WTC11 (cell line): Measurements from ENCODE around the gene GSTT2. TPM values are rescaled to one million over a fixed set of nuclear protein-coding genes. Genes with fewer than 3 reads are reported as not detected.
"Not testable (repeated sequence)": the region's sequence is repeated elsewhere in the genome, so short reads cannot be mapped to it uniquely, and the experiment has no call there.

ENCODE experiments used
- ATAC-seq: fragments of 200-7000 bp; cut with Tn5 transposase; 2 replicates; pipeline ENCODE4 v1.10.0; 2021; ENCODE audit warnings: mild to moderate bottlenecking, moderate library complexity
- CTCF ChIA-PET: fragments of 300-600 bp; sonication (Branson Sonifier 250); formaldehyde crosslinking; loops from one replicate; lab custom pipeline; 2021; ENCODE audit warnings: antibody characterized with exemption; lab: Charles Lee
- POLR2A ChIA-PET: fragments of 350-600 bp; sonication (Branson Sonifier 250); formaldehyde crosslinking; loops from one replicate; lab custom pipeline; 2021; ENCODE audit warnings: antibody characterized with exemption; lab: Charles Lee
- DNase-seq: peaks from one replicate; pipeline ENCODE4 v3.0.0; 2021; ENCODE audit warnings: low spot score
- H3K27ac Mint-ChIP-seq: 2 replicates; pipeline ENCODE4 v1.8.0; 2021; ENCODE audit warnings: mixed read lengths
- H3K27me3 Mint-ChIP-seq: 2 replicates; pipeline ENCODE4 v1.8.0; 2021; ENCODE audit warnings: low read depth, mild to moderate bottlenecking, moderate library complexity, mixed read lengths
- H3K36me3 Mint-ChIP-seq: 2 replicates; pipeline ENCODE4 v1.8.0; 2021; ENCODE audit warnings: mixed read lengths
- H3K4me1 Mint-ChIP-seq: 2 replicates; pipeline ENCODE4 v1.8.0; 2022; ENCODE audit warnings: mixed read lengths
- H3K4me3 Mint-ChIP-seq: 2 replicates; pipeline ENCODE4 v1.8.0; 2021; ENCODE audit warnings: mild to moderate bottlenecking, moderate library complexity, mixed read lengths
- H3K9me3 Mint-ChIP-seq: 2 replicates; pipeline ENCODE4 v1.8.0; 2021; ENCODE audit warnings: mixed read lengths
- FOXP1 ChIP-seq: sonication (generic); formaldehyde crosslinking; IDR thresholded peaks from 2 replicates; pipeline ENCODE4 v1.8.0; 2022; ENCODE audit warnings: missing genetic modification reagents, mild to moderate bottlenecking, moderate library complexity, borderline replicate concordance
- GABPB1 ChIP-seq: sonication (generic); formaldehyde crosslinking; IDR thresholded peaks from 2 replicates; pipeline ENCODE4 v1.8.1; 2023; ENCODE audit warnings: mild to moderate bottlenecking, missing genetic modification reagents
- GRHL2 ChIP-seq: fragments of 250-450 bp; sonication (Bioruptor Pico); IDR thresholded peaks from 2 replicates; pipeline ENCODE4 v1.8.0; 2022; ENCODE audit warnings: mild to moderate bottlenecking, moderate library complexity; ENCODE audit not compliant: insufficient replicate concordance, severe bottlenecking
- IRF2 ChIP-seq: sonication (generic); formaldehyde crosslinking; IDR thresholded peaks from 2 replicates; pipeline ENCODE4 v1.8.0; 2022; ENCODE audit warnings: low read depth, missing genetic modification reagents, borderline replicate concordance
- JUN ChIP-seq: sonication (generic); formaldehyde crosslinking; IDR thresholded peaks from 2 replicates; pipeline ENCODE4 v1.8.0; 2023; ENCODE audit warnings: mild to moderate bottlenecking, missing genetic modification reagents
- NFE2L1 ChIP-seq: sonication (generic); formaldehyde crosslinking; IDR thresholded peaks from 2 replicates; pipeline ENCODE4 v1.8.1; 2023; ENCODE audit warnings: missing genetic modification reagents
- NFYB ChIP-seq: sonication (generic); formaldehyde crosslinking; conservative IDR thresholded peaks from 2 replicates; pipeline ENCODE4 v1.8.0; 2022; ENCODE audit warnings: low read depth, missing genetic modification reagents
- NR1H2 ChIP-seq: sonication (generic); formaldehyde crosslinking; IDR thresholded peaks from 2 replicates; pipeline ENCODE4 v1.9.0; 2021; ENCODE audit warnings: mild to moderate bottlenecking, moderate library complexity, missing genetic modification reagents
- NR3C1 ChIP-seq: sonication (generic); formaldehyde crosslinking; conservative IDR thresholded peaks from 2 replicates; pipeline ENCODE4 v1.8.1; 2023; ENCODE audit warnings: low read depth, mild to moderate bottlenecking, missing genetic modification reagents
- PRRX2 ChIP-seq: fragments of 250-450 bp; sonication (Bioruptor Pico); IDR thresholded peaks from 2 replicates; pipeline ENCODE4 v1.8.0; 2021; ENCODE audit warnings: mild to moderate bottlenecking
- SOX15 ChIP-seq: fragments of 250-450 bp; sonication (Bioruptor Pico); IDR thresholded peaks from 2 replicates; pipeline ENCODE4 v1.9.0; 2021; ENCODE audit warnings: mild to moderate bottlenecking
- ZNF219 ChIP-seq: sonication (generic); formaldehyde crosslinking; IDR thresholded peaks from 2 replicates; pipeline ENCODE4 v1.8.0; 2023; ENCODE audit warnings: missing genetic modification reagents, mild to moderate bottlenecking, borderline replicate concordance
- total RNA-seq: library from RNA; stranded (reverse); gene quantifications from 3 replicates; pipeline ENCODE4 v1.2.3, GENCODE V29; 2021
- TF ChIP-seq, protein P1 (sequence below): sonication (generic); formaldehyde crosslinking; IDR thresholded peaks from 2 replicates; pipeline ENCODE4 v1.8.1; 2023; ENCODE audit warnings: mild to moderate bottlenecking, missing genetic modification reagents, moderate library complexity
- TF ChIP-seq, protein P2 (sequence below): fragments of 250-450 bp; sonication (Bioruptor Pico); IDR thresholded peaks from 2 replicates; pipeline ENCODE4 v1.9.0; 2021; ENCODE audit warnings: mild to moderate bottlenecking
- TF ChIP-seq, protein P3 (sequence below): sonication (generic); formaldehyde crosslinking; IDR thresholded peaks from 2 replicates; pipeline ENCODE4 v1.8.1; 2023; ENCODE audit warnings: mild to moderate bottlenecking, missing genetic modification reagents, moderate library complexity
- TF ChIP-seq, protein P4 (sequence below): fragments of 250-450 bp; sonication (Bioruptor Pico); IDR thresholded peaks from 2 replicates; pipeline ENCODE4 v2.1.2; 2022; ENCODE audit warnings: mild to moderate bottlenecking, moderate library complexity
- TF ChIP-seq, protein P5 (sequence below): sonication (generic); formaldehyde crosslinking; IDR thresholded peaks from 2 replicates; pipeline ENCODE4 v1.8.0; 2022; ENCODE audit warnings: mild to moderate bottlenecking, missing genetic modification reagents
- TF ChIP-seq, protein P6 (sequence below): fragments of 250-450 bp; sonication (Bioruptor Pico); IDR thresholded peaks from 2 replicates; pipeline ENCODE4 v1.9.0; 2021; ENCODE audit warnings: mild to moderate bottlenecking
- TF ChIP-seq, protein P7 (sequence below): fragments of 250-450 bp; sonication (Bioruptor Pico); conservative IDR thresholded peaks from 2 replicates; pipeline ENCODE4 v1.9.0; 2021; ENCODE audit warnings: mild to moderate bottlenecking

GSTT2 gene
- total RNA-seq, 1 experiment from 2014 or later, result 0.50 TPM

DNA sequence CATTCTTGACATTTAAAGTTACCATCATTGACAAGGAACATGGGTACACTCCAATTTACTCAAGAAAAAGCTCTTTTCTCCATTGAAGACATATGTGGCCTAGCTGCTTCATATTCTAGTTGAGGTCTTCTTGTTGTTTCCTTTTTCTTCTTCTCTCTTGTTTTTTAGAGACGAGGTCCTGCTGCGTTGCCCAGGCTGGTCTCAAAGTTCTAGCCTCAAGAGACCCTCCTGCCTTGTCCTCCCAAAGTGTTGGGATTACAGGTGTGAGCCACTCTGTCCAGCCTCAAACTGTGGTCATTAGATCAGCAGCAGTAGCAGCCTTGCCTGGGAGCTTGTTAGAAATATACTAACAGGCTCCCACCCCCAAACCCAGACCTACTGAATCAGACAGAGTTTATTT, 13.1 kb downstream of the GSTT2 start:
- H3K9me3 Mint-ChIP-seq, H3K27ac Mint-ChIP-seq, H3K4me1 Mint-ChIP-seq, POLR2A ChIA-PET, ATAC-seq, H3K4me3 Mint-ChIP-seq, DNase-seq, H3K36me3 Mint-ChIP-seq, CTCF ChIA-PET: not testable (repeated sequence)
- H3K27me3 Mint-ChIP-seq, result peaks cover 18% of the 10 kb centered on the region

DNA sequence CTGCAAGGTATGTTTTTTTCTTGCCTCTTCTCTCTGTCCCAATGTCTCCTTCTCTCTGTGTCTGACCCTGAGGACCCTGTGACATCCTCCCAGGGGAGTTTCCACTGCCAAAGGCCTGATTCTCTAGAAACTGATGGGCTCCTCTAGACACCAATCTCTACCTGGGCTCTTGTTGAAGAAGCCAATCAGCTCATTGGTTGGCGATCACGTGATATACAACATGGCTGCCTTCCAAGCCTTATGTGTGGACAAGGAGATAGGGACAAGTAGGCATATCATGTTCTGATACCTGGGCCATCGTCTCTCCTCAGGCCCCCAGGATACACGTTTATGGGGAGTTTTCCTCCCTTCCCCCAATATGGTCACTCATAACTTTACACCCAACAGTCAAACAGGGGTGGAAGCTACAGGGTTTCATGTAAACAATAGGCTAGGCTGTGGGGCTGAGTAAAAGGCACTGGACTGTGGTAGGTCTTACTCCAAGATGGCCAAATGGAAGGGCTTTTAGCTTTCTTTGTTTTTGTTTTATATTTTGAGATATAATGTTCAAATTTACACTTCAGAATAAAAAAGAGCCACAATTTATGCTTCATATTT, 13.7 kb downstream of the GSTT2 start:
- H3K9me3 Mint-ChIP-seq, DNase-seq, H3K36me3 Mint-ChIP-seq, ATAC-seq, POLR2A ChIA-PET, H3K4me1 Mint-ChIP-seq, CTCF ChIA-PET, H3K4me3 Mint-ChIP-seq, H3K27ac Mint-ChIP-seq: not testable (repeated sequence)
- H3K27me3 Mint-ChIP-seq, result peaks cover 18% of the 10 kb centered on the region
- TF ChIP-seq, protein P1, sequence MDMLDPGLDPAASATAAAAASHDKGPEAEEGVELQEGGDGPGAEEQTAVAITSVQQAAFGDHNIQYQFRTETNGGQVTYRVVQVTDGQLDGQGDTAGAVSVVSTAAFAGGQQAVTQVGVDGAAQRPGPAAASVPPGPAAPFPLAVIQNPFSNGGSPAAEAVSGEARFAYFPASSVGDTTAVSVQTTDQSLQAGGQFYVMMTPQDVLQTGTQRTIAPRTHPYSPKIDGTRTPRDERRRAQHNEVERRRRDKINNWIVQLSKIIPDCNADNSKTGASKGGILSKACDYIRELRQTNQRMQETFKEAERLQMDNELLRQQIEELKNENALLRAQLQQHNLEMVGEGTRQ (CRISPR knock-in tag), result peak; percentile 55

DNA sequence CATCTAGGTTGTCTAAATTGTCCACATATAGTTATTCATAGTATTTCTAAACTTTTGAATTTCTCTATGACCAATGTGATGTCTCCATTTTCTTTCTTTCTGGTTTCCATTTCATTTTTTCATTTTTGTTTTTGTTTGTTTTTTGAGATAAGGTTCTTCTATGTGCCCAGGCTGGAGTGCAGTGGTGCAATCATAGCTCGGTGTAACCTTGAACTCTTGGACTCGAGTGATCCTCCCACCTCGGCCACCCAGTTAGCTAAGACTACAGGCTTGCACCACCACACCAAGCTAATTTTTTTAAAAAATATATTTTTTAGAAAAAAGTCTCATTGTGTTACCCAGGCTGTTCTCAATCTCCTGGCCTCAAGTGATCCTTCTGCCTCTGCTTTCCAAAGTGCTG, 17.2 kb downstream of the GSTT2 start:
- Mint-ChIP-seq H3K4me1 (peaks cover 5% of the 10 kb centered on the region), H3K4me3 (no peak overlapping the region), H3K27ac (no peak overlapping the region), H3K27me3 (peaks cover 26% of the 10 kb centered on the region), H3K9me3 (0 out of 2 replicates have a peak, but pooled peaks cover 4% of the 10 kb centered on the region), H3K36me3 (no peaks in the 10 kb centered on the region)
- TF ChIP-seq GABPB1 (CRISPR knock-in tag) (no peak), NFE2L1 (no peak), NR3C1 (no peak), IRF2 (CRISPR knock-in tag) (no peak), PRRX2 (CRISPR knock-in tag) (no peak), JUN (CRISPR knock-in tag) (no peak), NR1H2 (CRISPR knock-in tag) (no peak), NFYB (CRISPR knock-in tag) (no peak), SOX15 (CRISPR knock-in tag) (no peak), GRHL2 (CRISPR knock-in tag) (no peak), ZNF219 (CRISPR knock-in tag) (no peak), FOXP1 (CRISPR knock-in tag) (no peak)
- TF ChIP-seq, protein P2, sequence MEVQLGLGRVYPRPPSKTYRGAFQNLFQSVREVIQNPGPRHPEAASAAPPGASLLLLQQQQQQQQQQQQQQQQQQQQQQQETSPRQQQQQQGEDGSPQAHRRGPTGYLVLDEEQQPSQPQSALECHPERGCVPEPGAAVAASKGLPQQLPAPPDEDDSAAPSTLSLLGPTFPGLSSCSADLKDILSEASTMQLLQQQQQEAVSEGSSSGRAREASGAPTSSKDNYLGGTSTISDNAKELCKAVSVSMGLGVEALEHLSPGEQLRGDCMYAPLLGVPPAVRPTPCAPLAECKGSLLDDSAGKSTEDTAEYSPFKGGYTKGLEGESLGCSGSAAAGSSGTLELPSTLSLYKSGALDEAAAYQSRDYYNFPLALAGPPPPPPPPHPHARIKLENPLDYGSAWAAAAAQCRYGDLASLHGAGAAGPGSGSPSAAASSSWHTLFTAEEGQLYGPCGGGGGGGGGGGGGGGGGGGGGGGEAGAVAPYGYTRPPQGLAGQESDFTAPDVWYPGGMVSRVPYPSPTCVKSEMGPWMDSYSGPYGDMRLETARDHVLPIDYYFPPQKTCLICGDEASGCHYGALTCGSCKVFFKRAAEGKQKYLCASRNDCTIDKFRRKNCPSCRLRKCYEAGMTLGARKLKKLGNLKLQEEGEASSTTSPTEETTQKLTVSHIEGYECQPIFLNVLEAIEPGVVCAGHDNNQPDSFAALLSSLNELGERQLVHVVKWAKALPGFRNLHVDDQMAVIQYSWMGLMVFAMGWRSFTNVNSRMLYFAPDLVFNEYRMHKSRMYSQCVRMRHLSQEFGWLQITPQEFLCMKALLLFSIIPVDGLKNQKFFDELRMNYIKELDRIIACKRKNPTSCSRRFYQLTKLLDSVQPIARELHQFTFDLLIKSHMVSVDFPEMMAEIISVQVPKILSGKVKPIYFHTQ (CRISPR knock-in tag), result no peak
- TF ChIP-seq, protein P3, sequence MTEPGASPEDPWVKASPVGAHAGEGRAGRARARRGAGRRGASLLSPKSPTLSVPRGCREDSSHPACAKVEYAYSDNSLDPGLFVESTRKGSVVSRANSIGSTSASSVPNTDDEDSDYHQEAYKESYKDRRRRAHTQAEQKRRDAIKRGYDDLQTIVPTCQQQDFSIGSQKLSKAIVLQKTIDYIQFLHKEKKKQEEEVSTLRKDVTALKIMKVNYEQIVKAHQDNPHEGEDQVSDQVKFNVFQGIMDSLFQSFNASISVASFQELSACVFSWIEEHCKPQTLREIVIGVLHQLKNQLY (CRISPR knock-in tag), result no peak
- TF ChIP-seq, protein P1 (CRISPR knock-in tag), result no peak
- TF ChIP-seq, protein P4, sequence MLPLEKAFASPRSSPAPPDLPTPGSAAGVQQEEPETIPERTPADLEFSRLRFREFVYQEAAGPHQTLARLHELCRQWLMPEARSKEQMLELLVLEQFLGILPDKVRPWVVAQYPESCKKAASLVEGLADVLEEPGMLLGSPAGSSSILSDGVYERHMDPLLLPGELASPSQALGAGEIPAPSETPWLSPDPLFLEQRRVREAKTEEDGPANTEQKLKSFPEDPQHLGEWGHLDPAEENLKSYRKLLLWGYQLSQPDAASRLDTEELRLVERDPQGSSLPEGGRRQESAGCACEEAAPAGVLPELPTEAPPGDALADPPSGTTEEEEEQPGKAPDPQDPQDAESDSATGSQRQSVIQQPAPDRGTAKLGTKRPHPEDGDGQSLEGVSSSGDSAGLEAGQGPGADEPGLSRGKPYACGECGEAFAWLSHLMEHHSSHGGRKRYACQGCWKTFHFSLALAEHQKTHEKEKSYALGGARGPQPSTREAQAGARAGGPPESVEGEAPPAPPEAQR (CRISPR knock-in tag), result no peak
- TF ChIP-seq, protein P5, sequence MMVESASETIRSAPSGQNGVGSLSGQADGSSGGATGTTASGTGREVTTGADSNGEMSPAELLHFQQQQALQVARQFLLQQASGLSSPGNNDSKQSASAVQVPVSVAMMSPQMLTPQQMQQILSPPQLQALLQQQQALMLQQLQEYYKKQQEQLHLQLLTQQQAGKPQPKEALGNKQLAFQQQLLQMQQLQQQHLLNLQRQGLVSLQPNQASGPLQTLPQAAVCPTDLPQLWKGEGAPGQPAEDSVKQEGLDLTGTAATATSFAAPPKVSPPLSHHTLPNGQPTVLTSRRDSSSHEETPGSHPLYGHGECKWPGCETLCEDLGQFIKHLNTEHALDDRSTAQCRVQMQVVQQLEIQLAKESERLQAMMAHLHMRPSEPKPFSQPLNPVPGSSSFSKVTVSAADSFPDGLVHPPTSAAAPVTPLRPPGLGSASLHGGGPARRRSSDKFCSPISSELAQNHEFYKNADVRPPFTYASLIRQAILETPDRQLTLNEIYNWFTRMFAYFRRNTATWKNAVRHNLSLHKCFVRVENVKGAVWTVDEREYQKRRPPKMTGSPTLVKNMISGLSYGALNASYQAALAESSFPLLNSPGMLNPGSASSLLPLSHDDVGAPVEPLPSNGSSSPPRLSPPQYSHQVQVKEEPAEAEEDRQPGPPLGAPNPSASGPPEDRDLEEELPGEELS (CRISPR knock-in tag), result no peak
- TF ChIP-seq, protein P6, sequence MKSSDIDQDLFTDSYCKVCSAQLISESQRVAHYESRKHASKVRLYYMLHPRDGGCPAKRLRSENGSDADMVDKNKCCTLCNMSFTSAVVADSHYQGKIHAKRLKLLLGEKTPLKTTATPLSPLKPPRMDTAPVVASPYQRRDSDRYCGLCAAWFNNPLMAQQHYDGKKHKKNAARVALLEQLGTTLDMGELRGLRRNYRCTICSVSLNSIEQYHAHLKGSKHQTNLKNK (CRISPR knock-in tag), result no peak
- TF ChIP-seq, protein P7, sequence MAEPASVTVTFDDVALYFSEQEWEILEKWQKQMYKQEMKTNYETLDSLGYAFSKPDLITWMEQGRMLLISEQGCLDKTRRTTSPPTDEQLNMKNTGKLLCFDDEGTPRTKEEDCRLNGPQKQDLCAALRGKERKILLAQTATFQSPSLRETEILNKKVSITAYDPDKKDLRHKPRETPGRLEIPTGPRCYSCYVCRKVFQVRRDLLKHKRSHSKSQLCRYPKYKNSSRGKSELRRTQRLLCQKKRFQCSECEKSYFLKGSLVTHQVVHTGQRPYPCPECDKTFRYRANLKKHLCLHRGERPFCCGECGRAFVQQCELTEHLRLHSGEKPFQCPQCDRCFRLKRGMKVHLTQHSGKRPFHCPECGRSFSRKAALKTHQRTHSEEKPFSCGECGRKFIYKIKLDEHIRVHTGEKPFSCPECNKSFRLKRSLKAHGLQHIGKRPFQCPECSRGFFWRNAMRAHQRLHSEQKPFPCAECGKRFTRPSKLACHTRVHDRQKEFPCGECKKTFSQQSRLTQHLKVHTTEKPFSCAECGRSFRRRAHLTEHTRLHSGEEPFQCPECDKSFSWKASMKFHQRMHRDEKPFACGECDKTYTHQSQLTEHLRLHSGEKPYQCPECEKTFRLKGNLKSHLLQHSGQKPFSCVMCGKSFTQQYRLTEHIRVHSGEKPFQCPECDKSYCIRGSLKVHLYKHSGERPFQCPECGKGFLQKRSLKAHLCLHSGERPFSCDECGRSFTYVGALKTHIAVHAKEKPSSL (CRISPR knock-in tag), result no peak
- no peak for DNase-seq
- no peak for ATAC-seq
- ChIA-PET CTCF (no interaction called here), POLR2A (no interaction called here)
